GM19372 (cell line): Measurements from ENCODE around the gene FIGLA.
"Not testable (repeated sequence)": the region's sequence is repeated elsewhere in the genome, so short reads cannot be mapped to it uniquely, and the experiment has no call there.

Experiments
- ATAC-seq: cut with Tn5 transposase; IDR thresholded peaks from one replicate; pipeline ENCODE4 v1.9.1; 2021; ENCODE audit warnings: mild to moderate bottlenecking, low read depth, moderate library complexity; ENCODE audit not compliant: unreplicated experiment

Gene FIGLA

GRCh38 chr2:70808983-70809958 is 18.8 kb upstream of the FIGLA start:
- ATAC-seq = no peak

DNA sequence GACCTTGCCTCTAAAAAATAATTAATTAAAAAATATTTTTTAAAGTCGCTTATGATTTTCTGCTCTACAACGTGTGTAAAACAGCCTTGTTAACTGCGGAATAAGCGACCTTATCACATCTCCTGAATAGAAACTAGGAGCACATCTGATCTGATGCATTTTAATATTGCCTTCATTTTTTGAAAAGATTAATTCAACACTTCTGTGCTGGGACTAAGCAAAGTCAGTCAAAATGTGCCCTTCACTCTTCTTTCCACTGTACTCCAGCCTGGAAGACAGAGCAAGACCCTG is 17.3 kb upstream of the FIGLA start:
- no peak for ATAC-seq

DNA sequence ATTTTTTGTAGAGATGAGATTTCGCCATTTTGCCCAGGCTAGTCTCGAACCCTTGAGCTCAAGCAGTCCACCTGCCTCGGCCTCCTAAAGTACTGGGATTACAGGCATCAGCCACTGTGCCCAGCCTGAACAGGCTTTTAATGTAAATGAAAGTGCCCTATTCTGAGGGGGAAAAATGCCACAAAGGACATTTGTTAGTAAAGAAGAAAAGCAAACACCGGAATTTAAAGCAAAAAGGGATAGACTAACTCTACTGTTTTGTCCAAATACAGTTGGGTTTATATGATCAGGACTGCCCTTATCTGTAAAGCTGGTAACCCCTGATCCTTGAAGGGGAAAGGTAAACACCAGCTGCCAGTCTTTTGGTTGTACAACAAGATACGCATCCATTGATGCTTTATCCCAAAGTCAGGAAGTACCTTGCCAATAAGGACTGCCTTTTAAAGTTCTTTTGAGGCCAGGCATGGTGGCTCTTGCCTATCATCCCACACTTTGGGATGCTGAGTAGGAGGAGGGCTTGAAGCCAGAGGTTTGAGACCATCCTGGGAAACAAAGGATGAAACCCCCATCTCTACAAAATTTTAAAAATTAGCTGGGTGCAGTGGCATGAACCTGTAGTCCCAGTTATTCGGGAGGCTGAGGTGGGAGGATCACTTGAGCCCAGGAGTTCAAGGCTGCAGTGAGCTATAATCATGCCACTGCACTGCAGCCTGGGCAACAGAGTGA is 16.8 kb upstream of the FIGLA start:
- ATAC-seq = no peak

GRCh38 chr2:70806620-70807019 is 16.2 kb upstream of the FIGLA start:
- no peak for ATAC-seq

DNA sequence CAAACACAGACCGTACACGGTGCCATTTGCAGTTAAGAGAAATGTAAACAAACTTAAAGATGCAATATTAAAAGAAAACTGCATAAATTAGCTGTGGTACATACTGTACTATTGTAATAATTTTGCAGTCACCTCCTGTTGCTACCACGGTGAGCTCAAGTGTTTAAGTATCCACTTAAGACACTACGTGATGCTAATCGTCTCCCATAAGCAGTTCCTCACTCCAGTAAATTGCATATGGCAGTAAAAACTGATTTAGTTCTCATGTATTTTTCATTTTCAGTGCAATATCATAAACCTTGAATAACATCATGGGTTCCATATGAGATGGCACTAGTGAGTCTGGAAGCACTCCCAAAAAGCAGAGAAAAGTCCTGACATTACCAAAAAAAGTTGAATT is 15.6 kb upstream of the FIGLA start:
- ATAC-seq = no peak

DNA sequence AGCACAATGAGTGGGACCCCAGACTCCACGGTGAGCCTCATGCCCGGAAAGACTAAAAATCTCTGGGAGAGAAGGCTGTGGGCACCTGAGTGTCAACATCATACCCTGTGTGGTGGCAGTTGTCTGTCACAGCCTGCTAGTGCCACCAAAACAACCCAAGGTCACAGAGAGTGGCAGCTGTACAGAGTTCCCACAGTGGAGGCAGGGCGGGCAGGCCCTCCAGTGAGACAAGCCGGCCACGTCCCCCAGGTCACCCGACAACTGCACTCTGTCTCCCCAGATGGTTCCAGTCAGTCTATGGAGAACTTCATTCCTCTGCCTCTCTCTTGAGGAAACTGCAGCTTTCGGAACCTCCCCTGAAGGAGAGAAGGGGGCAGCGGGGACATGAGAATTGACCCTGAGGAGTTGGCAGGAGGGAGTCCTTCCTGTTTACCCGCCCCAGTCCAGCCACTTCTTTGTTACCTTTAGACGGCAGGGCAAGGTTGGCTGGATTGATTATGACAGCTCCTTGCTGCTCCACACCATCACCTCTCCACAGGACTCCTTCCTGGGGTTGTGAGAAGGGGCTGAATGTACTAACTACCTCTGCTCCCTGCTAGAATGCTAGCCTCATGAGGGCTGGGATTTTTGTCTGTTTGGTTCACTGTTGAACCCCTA is 11.3 kb upstream of the FIGLA start:
- ATAC-seq = no peak

- ATAC-seq = no peak
Observed at GRCh38 chr2:70799706-70800105, 9.3 kb upstream of the FIGLA start.

DNA sequence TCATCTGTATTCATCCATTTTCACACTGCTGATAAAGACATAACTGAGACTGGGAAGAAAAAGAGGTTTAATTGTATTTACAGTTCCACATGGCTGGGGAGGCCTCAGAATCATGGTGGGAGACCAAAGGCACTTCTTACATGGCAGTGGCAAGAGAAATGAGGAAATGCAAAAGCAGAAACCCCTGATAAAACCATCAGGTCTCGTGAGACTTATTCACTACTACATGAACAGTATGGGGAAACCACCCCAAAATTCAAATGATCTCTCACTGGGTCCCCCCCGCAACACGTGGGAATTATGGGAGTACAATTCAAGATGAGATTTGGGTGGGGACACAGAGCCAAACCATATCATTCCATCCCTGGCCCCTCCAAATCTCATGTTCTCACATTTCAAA is 7.6 kb upstream of the FIGLA start:
- ATAC-seq = not testable (repeated sequence)

- ATAC-seq = no peak
Observed at GRCh38 chr2:70797506-70797905, 7.1 kb upstream of the FIGLA start.

DNA sequence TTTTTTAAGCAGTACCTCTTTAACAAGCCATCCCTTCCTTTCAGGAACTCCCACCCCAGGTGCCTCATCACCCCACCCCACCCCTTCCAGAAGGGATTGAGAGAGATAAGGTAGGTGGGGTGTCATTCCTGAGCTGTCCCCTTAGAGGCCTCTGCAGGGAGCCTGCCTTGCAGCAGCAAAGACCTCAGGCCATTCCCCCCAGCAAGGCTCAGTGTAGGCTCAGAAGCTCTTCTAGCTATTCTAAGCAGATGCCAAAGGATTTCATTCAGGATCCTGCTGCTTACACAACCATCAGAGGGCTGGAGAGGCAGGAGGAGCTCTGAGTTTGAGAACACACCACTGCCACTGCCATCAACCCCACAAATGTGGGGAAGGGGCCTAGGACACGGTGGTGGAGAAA is 5.8 kb upstream of the FIGLA start:
- no peak for ATAC-seq

GRCh38 chr2:70795164-70795995 is 4.9 kb upstream of the FIGLA start:
- no peak for ATAC-seq

- no peak for ATAC-seq
Observed at GRCh38 chr2:70793450-70793849, 3.0 kb upstream of the FIGLA start.

- no peak for ATAC-seq
Observed at GRCh38 chr2:70789304-70790135, 923 bp downstream of the FIGLA start.

DNA sequence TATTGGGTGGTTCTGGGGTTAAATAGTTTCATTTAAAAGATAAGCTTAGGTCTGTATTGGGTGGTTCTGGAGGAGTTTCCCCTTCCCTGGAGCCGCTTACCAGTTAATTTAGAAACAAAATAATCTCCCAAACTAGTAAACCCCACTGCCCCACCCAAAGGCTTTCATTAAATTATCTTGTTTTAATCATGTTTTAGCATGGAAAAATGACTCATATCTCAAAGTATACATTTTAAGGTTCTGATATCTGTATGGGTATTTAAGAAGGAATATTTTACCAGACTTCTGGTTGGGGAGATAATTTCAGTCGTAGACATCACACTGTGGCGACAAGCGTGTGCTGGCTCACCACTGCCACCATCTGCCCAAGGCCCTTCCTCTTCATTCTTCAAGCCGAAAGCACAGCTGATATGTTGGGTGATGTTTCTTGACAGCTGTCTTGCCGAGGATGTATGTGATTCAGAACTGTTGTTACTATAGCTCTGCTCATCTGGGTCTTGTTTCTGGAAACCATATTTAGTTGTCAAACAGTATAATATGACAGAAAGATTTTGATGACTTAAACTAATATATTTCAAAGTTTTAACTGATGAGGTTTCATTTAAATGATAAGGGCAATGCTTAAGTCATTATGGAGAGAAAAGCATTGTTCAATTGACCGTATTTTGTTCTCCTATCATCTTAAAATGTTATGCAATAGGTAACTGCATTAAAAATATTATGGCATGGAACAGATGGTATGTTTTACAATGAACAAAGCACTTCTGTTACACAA is 5.1 kb downstream of the FIGLA start:
- ATAC-seq = no peak

DNA sequence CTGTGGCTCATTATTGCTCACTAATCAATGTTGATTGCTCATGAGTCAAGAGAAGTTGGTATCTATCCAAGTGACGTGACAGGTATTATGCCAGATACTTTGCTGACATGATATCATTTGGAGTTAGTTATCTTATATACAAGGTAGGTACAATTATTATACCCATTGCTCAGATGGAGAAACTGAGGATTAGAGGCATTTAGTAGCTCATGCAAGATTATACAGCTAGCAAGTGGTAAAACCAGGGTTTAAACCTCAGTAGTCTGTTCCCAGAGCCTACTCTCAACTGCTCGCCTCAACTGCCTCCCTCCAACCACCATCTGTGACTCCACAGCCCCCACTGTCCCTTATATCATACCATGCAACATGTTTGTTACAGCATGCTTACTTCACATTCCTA is 6.1 kb downstream of the FIGLA start:
- ATAC-seq = no peak

DNA sequence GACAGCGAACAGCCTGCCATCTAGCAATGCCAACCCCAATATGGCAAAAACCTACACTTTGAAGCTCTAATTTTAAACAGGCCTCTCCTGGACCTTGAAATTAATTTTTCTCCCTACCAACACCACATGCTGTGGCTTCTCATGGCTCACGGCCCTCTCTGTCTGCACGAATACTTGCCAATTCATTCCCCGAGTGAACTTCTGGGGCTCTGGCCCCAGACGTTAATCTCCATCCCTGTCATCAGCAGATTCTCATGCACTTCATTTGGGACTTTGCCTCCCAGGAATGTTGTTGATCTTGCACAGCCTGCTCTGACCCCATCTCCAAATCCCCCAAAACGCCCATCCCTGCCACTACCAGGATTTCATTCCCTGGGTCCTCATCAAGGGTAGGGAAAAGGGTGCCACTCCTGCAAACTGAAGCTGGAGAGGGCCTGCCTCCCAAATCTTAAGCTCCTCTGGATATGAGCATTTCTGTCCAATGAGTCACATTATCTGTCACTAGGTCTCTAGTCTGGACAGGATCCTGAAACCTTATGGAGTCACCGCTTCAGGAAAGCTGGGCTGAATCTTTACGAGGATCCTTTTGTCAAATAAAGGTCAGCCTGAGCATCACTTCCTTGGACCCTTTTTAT is 10.4 kb downstream of the FIGLA start:
- no peak for ATAC-seq

DNA sequence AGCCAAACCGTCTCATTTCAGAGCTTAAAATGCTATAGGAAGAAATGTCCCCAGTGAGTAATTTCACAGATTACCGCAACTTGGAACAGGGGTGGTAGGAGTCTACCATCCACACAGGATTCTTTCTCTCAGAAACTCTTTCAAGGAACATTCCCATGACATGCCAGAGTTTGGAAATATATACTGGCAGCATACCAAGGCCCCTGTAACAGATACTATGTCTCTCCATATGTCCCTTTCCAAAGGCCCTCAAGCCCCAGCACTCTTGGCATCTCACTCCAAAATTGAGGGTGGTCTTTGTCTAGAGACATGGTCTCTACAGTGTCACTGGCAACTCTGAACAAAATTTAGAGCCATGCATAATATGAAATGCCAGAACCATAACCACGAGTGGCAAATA is 11.0 kb downstream of the FIGLA start:
- no peak for ATAC-seq

DNA sequence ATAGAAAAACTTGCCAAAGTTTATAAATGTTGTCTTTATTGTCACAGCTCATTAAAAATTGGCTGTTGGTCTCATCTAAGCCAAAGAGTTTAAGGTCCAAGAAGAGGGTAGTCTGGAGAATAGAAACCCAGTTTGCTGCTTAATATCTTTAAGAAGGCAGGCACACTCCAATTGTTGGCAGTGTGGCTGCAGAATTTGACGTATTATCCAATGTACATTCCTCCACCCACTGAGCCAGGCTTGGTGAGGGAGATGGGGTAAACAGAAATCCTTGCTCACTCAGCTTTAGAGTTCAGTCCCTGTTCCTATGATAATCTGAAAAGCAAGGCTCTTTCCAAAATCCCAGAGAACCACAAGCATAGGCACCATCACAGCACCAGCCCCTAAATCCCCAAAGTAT is 11.8 kb downstream of the FIGLA start:
- no peak for ATAC-seq

DNA sequence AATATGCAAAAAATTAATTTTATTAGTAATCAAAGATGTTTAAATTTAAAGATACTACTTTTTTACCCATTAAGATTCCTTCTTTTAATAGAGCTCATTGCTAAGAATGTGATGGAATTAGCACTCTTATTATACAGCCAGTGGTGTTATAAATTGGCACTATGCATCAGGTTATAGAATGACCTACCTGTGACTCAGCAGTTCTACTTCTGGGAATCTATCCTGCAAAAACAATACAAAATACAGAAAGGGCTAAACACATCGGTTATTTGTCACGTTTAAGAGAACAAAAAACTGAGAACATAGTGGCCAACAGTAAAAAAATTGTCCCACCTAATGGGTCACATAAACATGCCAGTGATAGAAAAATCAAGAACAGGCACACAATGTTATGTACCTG is 13.0 kb downstream of the FIGLA start:
- no peak for ATAC-seq
